NCI-H1436 (cell line): ENCODE data around the gene RSL1D1.
"Not testable (repeated sequence)": the region's sequence is repeated elsewhere in the genome, so short reads cannot be mapped to it uniquely, and the experiment has no call there.

Experiments
- DNase-seq: peaks from one replicate; lab custom pipeline; 2025; lab: John Stamatoyannopoulos, UW

Gene RSL1D1

DNA sequence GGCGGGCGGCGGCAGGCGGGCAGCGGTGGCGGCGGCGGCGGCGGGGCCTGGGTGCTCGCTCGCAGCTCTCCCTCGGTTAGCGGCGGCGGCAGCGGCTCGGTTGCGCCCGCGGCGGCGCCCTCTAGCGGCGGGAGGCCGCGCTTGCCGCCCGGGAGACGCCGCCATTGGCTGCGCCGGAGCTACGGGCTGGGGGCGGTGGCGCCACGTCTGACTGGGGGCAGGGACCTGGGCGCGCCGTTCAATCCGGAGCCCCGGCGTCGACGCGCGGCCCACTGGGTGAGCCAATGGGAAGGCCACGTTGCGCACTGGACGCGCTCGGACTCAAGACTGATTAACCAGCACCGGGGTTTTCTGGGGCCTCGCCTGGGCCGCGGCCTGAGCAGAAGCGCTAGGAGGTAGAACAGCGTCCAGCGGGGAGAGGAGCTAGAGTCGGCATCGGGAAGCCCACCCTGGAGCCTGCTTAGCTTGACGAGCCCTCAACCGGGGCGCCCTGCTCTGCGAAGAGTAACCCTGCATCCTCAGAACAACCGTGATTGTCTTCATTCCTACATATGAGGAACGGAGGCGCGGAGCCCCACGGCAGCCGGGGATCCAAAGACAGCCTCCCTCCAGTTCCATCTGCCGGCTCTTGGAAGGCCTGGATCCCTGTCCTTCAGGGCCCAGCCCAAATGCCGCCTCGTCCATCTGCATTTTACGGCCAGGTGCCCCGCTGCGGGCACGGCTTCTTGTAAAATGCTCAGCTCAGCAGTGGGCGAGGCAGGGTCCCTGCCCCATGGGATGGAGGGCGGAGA, 54.0 kb downstream of the RSL1D1 start, which contains the start of gene ZC3H7A:
ZC3H7A (minus strand) TSS at position 93 of the 791 bp plus-strand sequence. CDS start 14,904 bp downstream, outside the sequence.
- DNase-seq = peak; percentile 94

DNA sequence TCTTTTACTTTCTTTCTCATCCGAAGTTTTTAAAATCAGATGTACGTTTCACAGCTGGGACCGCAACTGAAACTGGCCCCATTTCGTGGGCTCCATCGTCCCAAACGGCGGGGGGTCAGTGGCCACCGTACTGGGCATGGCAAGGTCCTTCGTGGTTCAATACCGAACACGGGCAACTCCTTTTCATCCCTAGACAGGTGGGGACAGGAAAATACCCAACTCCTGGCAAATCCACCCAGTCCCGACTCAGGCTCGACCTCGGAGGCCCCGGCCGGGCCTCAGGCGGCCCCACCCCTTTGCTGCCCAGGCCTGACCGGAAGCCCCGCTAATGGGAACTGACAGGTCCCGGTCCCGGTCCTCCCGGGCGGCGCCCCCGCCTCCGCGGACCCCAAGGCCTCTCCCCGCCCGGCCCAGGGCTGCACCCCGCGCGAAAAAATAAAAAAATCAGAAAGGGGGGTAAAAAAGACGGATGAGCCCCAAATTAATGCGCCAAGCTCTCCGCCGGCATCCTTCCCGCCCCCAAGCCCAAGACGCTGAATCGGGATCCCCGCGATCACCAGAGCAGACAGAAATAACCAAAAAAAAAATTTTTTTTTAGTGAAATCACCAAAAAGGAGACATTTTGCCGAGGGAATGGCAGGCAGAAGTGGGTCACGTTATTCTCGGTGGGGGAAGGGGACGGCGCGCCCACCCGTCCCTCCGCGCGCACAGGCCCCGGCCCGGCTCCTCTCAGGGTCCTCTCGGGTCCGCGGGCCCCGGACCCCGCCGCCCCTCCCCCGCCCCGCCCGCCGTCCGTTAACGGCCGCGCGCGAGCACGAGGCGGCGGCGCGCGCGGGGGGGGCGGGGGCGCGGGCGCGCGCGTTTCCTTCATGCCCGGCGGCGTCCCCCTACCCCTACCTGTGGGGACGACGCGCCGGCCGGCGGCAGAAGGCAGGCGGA, 54.8 kb downstream of the RSL1D1 start:
- no peak for DNase-seq

DNA sequence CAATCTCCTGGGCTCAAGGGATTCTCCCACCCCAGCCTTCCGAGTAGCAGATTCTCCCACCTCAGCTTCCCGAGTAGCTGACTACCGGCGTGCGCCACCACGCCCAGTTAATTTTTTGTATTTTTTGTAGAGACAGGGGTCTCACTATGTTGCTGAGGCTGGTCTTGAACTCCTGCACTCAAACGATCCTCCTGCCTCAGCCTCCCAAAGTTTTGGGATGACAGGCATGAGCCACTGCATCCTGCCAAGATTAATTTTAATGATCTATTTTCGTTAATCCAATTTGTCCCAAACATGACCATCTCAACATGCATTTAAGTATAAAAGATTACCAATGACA, 55.5 kb downstream of the RSL1D1 start:
- no peak for DNase-seq

DNA sequence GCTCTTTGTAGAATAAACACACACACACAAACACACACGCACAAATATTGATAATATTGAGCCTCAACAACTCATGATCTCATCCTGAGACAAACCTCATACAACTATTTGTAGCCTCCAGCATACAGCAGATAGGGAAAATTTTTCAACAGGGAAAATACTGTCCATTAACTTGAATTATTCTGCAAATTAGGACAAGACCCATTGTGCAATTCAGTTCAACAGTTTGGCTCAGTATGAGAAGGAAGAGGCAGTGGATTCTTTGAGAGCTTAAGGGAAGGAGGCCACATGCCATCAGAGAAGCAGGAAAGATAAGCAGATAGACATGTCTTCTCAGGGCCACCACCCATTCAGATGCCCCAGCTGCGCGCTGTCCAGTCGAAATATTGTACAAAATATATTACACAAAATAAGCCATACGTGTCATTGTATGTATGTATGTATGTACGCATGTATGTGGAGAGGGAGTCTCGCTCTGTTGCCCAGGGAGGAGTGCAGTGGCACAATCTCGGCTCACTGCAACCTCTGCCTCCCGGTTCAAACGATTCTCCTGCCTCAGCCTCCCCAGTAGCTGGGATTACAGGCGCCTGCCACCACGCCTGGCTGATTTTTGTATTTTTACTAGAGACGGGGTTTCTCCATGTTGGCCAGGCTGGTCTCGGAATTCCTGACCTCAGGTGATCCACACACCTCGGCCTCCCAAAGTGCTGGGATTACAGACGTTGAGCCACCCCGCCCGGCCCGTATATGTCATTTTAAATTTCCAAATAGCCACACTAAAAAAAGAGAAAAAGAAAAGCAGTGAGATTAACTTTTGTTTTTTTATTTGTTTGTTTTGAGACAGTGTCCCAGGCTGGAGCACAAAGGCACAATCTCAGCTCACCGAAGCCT, 56.1 kb downstream of the RSL1D1 start:
- no peak for DNase-seq

DNA sequence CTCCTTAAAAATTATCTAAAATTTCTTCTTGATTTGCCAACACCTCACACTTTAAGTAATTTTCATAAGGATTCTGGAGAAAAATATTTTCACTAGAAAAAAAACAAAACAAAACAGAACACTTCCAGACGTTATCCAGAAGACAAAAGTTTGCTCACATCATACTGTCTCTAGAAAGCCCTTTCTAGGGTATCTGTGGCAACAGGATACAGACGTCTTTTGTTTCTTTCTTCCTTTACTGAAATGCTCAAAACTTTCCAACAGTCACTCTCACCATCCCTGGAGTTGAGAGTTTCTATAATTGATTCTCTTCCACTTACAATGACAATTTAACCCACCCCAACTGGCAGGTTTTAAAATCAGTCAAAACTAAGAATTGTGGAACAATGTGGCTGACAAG, 56.9 kb downstream of the RSL1D1 start:
- DNase-seq = no peak

DNA sequence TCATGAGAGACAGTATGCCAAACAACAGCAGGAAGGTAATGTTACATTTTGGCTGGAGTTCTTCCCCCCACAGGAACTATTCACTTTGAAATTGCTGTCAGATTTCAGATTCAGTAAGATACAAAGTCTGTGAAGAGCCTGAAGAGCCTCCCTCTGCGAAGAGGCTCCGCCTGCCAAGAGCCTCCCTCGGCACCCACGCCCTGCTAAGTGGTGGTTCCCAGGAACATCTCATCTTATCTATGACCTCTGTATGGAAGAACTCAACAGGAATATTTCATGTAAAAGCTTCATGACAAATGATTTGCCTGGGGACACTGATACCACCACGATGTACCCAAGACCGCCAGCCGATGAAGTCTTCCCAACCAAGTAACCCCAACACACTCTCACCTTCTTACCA, 57.5 kb downstream of the RSL1D1 start:
- no peak for DNase-seq

DNA sequence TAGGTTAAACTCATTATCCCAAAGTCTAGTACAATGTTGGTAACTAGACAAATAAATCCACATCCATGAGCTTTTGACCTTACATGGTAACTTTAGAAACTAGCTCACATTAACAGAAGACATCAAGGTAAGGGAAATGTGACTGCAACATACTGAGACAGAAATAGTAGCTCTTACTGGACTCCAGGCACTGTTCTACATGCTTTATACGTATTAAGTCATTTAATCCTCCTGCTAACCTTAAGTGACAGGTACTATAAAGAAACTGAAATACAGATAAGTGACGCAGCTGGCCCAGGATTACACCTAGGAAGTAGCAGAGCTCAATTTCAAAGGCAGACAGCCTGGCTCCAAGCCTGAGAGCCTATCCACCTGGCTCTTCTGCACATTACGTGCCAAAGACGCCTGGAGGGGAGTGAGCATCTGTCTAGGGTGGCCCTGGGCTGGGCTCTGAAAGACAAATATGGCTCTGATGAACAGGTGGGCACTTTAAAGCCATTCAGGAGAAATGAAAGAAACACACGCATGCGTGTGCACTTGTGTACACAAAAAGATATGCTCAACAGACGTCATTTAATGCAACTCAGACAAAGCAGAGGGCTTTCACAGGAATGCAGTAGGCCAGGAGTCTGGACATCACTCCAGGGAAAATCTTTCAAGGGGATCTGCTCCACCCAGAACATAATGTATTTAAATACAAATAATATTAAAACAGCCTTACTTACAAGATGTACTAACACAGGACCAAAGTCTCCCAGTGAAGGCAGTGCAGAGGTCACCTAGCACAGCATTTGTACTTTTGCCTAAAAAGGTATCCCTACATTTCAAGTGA, 58.7 kb downstream of the RSL1D1 start:
- DNase-seq = peak; percentile 95

DNA sequence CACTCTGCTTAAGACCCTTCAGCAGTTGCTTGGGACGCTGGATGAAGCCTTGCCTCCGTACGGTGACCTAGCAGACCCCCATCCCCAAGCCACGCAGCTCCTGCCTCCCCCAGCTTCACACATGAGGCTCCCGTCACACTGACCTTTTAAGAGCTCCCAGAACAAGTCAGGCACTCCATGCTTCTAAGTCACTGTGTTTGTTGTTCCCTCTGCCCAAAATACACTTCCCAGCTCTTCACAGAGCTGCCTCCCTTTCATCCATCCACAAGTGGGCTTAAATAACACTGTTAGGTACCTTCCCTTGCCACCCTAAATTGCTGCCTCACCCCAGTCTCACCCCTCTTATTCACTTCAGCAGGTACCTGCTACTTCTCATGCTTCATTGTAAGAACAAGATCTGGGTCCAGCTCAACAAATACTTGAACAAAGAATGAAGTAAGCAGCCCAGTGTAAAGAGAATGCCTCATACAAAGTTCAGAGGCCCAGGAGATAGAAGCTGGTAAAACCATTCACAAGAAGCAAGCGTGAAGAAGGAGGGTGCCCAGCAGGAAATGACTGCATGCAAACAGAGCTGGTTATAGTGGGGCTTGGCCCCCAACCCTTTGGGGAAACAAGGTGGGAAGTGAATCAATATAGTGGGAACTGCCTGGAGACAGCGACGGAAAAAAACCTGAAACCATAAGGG, 60.1 kb downstream of the RSL1D1 start:
- DNase-seq = peak; percentile 29

DNA sequence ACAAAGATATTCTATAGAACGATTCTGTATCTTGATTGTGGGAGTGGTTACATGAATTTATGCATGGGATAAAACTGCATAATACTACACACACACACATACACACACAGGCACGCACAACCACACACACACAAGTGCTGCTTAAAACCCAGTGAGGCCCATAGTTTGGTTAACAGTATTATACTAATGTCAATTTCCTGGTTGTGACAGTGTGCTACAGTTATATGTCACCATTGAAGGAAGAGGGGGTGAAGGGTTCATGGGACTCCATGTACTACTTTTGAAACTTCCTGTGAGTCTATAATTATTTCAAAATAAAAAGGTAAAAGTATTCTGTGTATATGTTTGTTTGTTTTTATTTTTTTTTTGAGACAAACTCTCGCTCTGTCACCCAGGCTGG, 62.4 kb downstream of the RSL1D1 start:
- no peak for DNase-seq

DNA sequence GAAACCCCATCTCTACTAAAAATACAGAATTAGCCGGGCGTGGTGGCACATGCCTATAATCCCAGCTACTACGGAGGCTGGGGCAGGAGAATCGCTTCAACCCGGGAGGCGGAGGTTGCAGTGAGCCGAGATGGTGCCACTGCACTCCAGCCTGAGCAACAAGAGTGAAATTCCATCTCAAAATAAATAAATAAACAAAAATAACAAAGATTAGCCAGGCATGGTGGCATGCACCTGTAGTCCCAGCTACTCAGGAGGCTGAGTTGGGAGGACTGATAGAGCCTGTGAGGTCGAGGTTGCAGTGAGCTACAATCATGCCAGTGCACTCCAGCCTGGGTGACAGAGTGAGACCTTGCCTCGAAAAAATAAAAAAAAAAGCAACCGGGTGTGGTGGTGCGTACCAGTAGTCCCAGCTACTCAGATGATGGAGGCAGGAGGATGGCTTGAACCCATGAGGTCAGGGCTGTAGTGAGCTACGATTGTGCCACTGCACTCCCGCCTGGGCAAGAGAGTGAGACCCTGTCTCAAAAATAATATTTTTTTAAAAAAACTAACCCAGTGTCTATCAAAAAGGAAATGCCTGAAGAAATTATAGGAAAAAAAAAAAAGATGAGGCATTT, 66.3 kb downstream of the RSL1D1 start:
- not testable (repeated sequence) for DNase-seq

DNA sequence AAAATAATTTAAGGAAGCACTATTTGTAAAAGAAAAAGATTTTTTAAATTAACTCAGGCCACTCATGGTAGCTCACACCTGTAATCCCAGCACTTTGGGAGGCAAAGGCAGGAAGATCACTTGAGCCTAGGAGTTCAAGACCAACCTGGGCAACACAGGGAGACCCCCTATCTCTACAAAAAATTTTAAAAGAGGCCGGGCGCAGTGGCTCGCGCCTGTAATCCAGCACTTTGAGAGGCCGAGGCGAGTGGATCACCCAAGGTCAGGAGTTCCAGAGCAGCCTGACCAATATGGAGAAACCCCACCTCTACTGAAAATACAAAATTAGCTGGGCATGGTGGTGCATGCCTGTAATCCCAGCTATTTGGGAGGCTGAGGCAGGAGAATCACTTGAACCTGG, 67.0 kb downstream of the RSL1D1 start:
- not testable (repeated sequence) for DNase-seq

DNA sequence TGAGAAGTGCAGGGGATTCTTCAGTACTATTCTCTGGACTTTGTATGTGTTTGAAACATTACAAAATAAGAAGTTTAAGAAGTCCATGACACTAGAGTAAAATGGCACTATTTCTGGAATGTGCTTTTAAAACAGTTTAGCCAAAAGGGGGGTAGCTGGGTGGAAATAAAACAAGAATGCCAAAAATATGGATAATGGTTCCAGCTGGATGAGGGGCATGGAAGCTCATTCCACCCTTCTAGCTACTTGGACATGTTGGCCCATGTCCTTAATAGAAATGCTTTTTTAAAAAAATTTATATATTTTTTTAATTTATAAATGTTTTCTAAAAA, 67.3 kb downstream of the RSL1D1 start:
- DNase-seq = no peak
